Suprapubic skin (tissue), 4 donors: ENCODE measurements around the gene CSGALNACT2. TPM values are rescaled to one million over a fixed set of nuclear protein-coding genes. Genes with fewer than 3 reads are reported as not detected.
"Not testable (repeated sequence)": the region's sequence is repeated elsewhere in the genome, so short reads cannot be mapped to it uniquely, and the experiment has no call there.

Source experiments
- DNase-seq, 2 donors: peaks; one replicate each; pipeline ENCODE4 v3.0.0-alpha.2; 2019; ENCODE audit warnings: low spot score in 2 of 2
- H3K27ac ChIP-seq: fragments of 200-600 bp; sonication (generic); one replicate; pipeline ENCODE4 v1.5.1; 2019
- H3K27me3 ChIP-seq: fragments of 200-600 bp; sonication (generic); one replicate; pipeline ENCODE4 v1.5.1; 2019
- H3K36me3 ChIP-seq: fragments of 200-600 bp; sonication (generic); one replicate; pipeline ENCODE4 v1.5.1; 2019
- H3K4me1 ChIP-seq: fragments of 200-600 bp; sonication (generic); one replicate; pipeline ENCODE4 v1.5.1; 2019
- H3K4me3 ChIP-seq: fragments of 200-600 bp; sonication (generic); one replicate; pipeline ENCODE4 v1.5.1; 2019; ENCODE audit warnings: mild to moderate bottlenecking
- H3K9me3 ChIP-seq: fragments of 200-600 bp; sonication (generic); one replicate; pipeline ENCODE4 v1.5.1; 2019
- CTCF ChIP-seq, 2 donors: fragments of 200-600 bp in 1 of 2; fragments of 450-650 bp in 1 of 2; sonication (generic) in 1 of 2; IDR thresholded peaks; one replicate each; pipeline ENCODE4 v1.5.1; 2016 to 2019; ENCODE audit warnings: antibody characterized with exemption in 2 of 2, mild to moderate bottlenecking in 1 of 2, moderate library complexity in 1 of 2
- EP300 ChIP-seq: sonication (generic); formaldehyde crosslinking; IDR thresholded peaks from one replicate; pipeline ENCODE4 v1.6.1; 2017; ENCODE audit warnings: antibody characterized with exemption
- POLR2A ChIP-seq, 2 donors: fragments of 450-650 bp; IDR thresholded peaks; one replicate each; pipeline ENCODE4 v1.6.1; 2017; ENCODE audit warnings: antibody characterized with exemption in 2 of 2, mild to moderate bottlenecking in 2 of 2, moderate library complexity in 2 of 2
- POLR2AphosphoS5 ChIP-seq, 3 donors: sonication (generic); formaldehyde crosslinking; IDR thresholded peaks; one replicate each; pipeline ENCODE4 v1.6.1; 2017; ENCODE audit warnings: antibody characterized with exemption in 3 of 3
- WGBS: methylation state at CpG from one replicate; pipeline ENCODE4 v1.1.5; 2018; 5-methylcytosine and 5-hydroxymethylcytosine counted together
- total RNA-seq, 4 donors: library from RNA; depleted of rRNA; stranded (reverse); fragments of >200 nt; gene quantifications; one replicate each; pipeline ENCODE4 v1.1.0, GENCODE V29; 2016

CSGALNACT2 gene
- total RNA-seq, 4 donors from 2014 or later, result 10.1 to 15.5 (median 13.9) TPM

GRCh38 chr10:43093423-43094076 is 44.7 kb upstream of the CSGALNACT2 start:
- Histone ChIP-seq H3K27ac (no peak overlapping the region), H3K27me3 (peaks cover 3% of the 10 kb centered on the region), H3K4me1 (no peaks in the 10 kb centered on the region), H3K9me3 (no peaks in the 10 kb centered on the region), H3K36me3 (no peaks in the 10 kb centered on the region), H3K4me3 (no peak overlapping the region)
- WGBS, result 40% methylated on average over 12 of the region's 12 CpGs
- TF ChIP-seq CTCF (IDR thresholded peaks at IDR 0.05) (no peak), POLR2A (IDR thresholded peaks at IDR 0.05) (no peak), POLR2AphosphoS5 (IDR thresholded peaks at IDR 0.05) (no peak), EP300 (no peak)
- no peak for DNase-seq

- Histone ChIP-seq H3K4me1 (no peaks in the 10 kb centered on the region), H3K27me3 (peaks cover 3% of the 10 kb centered on the region), H3K36me3 (no peaks in the 10 kb centered on the region), H3K4me3 (no peak overlapping the region), H3K9me3 (no peaks in the 10 kb centered on the region), H3K27ac (no peak overlapping the region)
- TF ChIP-seq POLR2AphosphoS5 (IDR thresholded peaks at IDR 0.05) (no peak), EP300 (no peak), POLR2A (IDR thresholded peaks at IDR 0.05) (no peak), CTCF (IDR thresholded peaks at IDR 0.05) (no peak)
- DNase-seq, result no peak
- WGBS, result 74% methylated on average over 9 of the region's 9 CpGs
Measured at GRCh38 chr10:43094085-43094484, 44.2 kb upstream of the CSGALNACT2 start.

GRCh38 chr10:43099339-43099738 is 38.9 kb upstream of the CSGALNACT2 start:
- H3K4me3 ChIP-seq, H3K36me3 ChIP-seq, H3K4me1 ChIP-seq, H3K27ac ChIP-seq, DNase-seq, H3K9me3 ChIP-seq, H3K27me3 ChIP-seq: not testable (repeated sequence)
- 87% methylated on average over 6 of the region's 6 CpGs for WGBS

GRCh38 chr10:43099928-43100327 is 38.3 kb upstream of the CSGALNACT2 start:
- no peak for DNase-seq
- no peaks in the 10 kb centered on the region for H3K36me3 ChIP-seq

GRCh38 chr10:43100366-43100765 is 37.9 kb upstream of the CSGALNACT2 start:
- H3K27me3 ChIP-seq, result peaks cover 14% of the 10 kb centered on the region

More at GRCh38 chr10:43099928-43100327, 38.3 kb upstream of the CSGALNACT2 start:
- Histone ChIP-seq H3K4me1 (peaks cover 6% of the 10 kb centered on the region), H3K27ac (no peak overlapping the region), H3K27me3 (peaks cover 13% of the 10 kb centered on the region), H3K9me3 (no peaks in the 10 kb centered on the region), H3K4me3 (no peak overlapping the region)
- no peak for TF ChIP-seq EP300
- WGBS, result 65% methylated on average over 4 of the region's 4 CpGs

More at GRCh38 chr10:43100366-43100765, 37.9 kb upstream of the CSGALNACT2 start:
- H3K27ac ChIP-seq, result no peak overlapping the region
- 89% methylated on average over 15 of the region's 17 CpGs for WGBS
- H3K4me1 ChIP-seq, result peaks cover 10% of the 10 kb centered on the region
- H3K36me3 ChIP-seq, result no peaks in the 10 kb centered on the region
- no peak overlapping the region for H3K4me3 ChIP-seq
- H3K9me3 ChIP-seq, result no peaks in the 10 kb centered on the region
- TF ChIP-seq POLR2A (IDR thresholded peaks at IDR 0.05), result no peak
- no peak for TF ChIP-seq EP300
- no peak for TF ChIP-seq CTCF (IDR thresholded peaks at IDR 0.05)
- TF ChIP-seq POLR2AphosphoS5 (IDR thresholded peaks at IDR 0.05), result no peak
- no peak for DNase-seq
